ENCODE measurements around the gene PEAK1. TPM values are rescaled to one million over a fixed set of nuclear protein-coding genes. Genes with fewer than 3 reads are reported as not detected.

The PEAK1 gene
- total RNA-seq, 2 experiments from 2014 or later = 20.8 to 23.6 TPM

GRCh38 chr15:77120576-77120975, 299.3 kb downstream of the PEAK1 start:
- peaks cover 4% of the 10 kb centered on the region for H3K4me1 Mint-ChIP-seq
- no peaks in the 10 kb centered on the region for H3K36me3 Mint-ChIP-seq (ENCODE audit: low read depth)
- ChIA-PET CTCF (interaction anchor here (1.2 to 4.3 kb wide), 3 partner anchors 377 to 422 kb away, joined by 4 to 51 read pairs (median 24); no protein-coding TSS in a partner anchor), POLR2A (no interaction called here)
- H3K27ac Mint-ChIP-seq = no peak overlapping the region
- no peak overlapping the region for H3K4me3 Mint-ChIP-seq
- H3K9me3 Mint-ChIP-seq = no peaks in the 10 kb centered on the region
- H3K27me3 Mint-ChIP-seq = peaks cover 2% of the 10 kb centered on the region
- no peak for DNase-seq

DNA sequence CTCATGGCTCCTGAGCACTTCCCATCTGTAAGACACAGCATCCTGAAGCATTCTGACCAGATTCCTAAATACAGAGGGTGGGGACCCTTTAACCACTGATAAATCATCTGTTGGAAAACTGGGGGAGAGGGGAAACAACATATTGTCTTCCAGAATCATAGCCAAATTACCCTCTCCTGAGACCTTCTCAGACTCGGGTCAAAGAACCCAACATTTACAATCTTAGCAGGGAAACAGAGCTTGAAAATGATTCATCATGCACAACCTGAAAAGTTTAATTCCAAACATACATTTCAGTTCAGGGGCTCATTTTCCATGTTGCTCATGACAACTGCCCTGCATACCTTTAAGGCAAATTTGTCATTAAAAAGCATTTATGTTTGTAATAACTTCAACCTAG, 300.5 kb downstream of the PEAK1 start:
- H3K36me3 Mint-ChIP-seq (ENCODE audit: low read depth) = no peaks in the 10 kb centered on the region
- no peak overlapping the region for H3K27ac Mint-ChIP-seq
- H3K4me1 Mint-ChIP-seq = peaks cover 4% of the 10 kb centered on the region
- no peak overlapping the region for H3K4me3 Mint-ChIP-seq
- CTCF ChIA-PET = interaction anchor here (0.6 to 4.3 kb wide), 13 partner anchors 9 to 423 kb away, joined by 3 to 51 read pairs (median 4); no protein-coding TSS in a partner anchor
- POLR2A ChIA-PET = interaction anchor here (0.7 kb wide), 1 partner anchor 96 kb away, joined by 3 read pairs; no protein-coding TSS in a partner anchor
- H3K27me3 Mint-ChIP-seq = peaks cover 2% of the 10 kb centered on the region
- H3K9me3 Mint-ChIP-seq = no peaks in the 10 kb centered on the region
- DNase-seq = no peak

GRCh38 chr15:77118882-77119321, 301.0 kb downstream of the PEAK1 start:
- POLR2A ChIA-PET = no interaction called here

GRCh38 chr15:77115179-77115578, 304.7 kb downstream of the PEAK1 start:
- no peak overlapping the region for H3K27ac Mint-ChIP-seq
- H3K9me3 Mint-ChIP-seq = no peaks in the 10 kb centered on the region
- ChIA-PET CTCF (no interaction called here), POLR2A (no interaction called here)
- H3K27me3 Mint-ChIP-seq = peaks cover 2% of the 10 kb centered on the region
- H3K36me3 Mint-ChIP-seq (ENCODE audit: low read depth) = no peaks in the 10 kb centered on the region
- H3K4me1 Mint-ChIP-seq = no peaks in the 10 kb centered on the region
- DNase-seq = no peak
- H3K4me3 Mint-ChIP-seq = no peak overlapping the region

More at GRCh38 chr15:77118882-77119321, 301.0 kb downstream of the PEAK1 start:
- CTCF ChIA-PET = interaction anchor here (0.8 to 4.3 kb wide), 14 partner anchors 9 to 424 kb away, joined by 3 to 51 read pairs (median 4); no protein-coding TSS in a partner anchor
- no peaks in the 10 kb centered on the region for H3K9me3 Mint-ChIP-seq
- peak; percentile 35 for DNase-seq
- no peak overlapping the region for H3K27ac Mint-ChIP-seq
- peaks cover 2% of the 10 kb centered on the region for H3K27me3 Mint-ChIP-seq
- no peak overlapping the region for H3K4me3 Mint-ChIP-seq
- H3K36me3 Mint-ChIP-seq (ENCODE audit: low read depth) = no peaks in the 10 kb centered on the region
- peaks cover 4% of the 10 kb centered on the region for H3K4me1 Mint-ChIP-seq

- no peak overlapping the region for H3K27ac Mint-ChIP-seq
- H3K4me1 Mint-ChIP-seq = no peaks in the 10 kb centered on the region
Observed at GRCh38 chr15:77112838-77113504, 306.9 kb downstream of the PEAK1 start.

DNA sequence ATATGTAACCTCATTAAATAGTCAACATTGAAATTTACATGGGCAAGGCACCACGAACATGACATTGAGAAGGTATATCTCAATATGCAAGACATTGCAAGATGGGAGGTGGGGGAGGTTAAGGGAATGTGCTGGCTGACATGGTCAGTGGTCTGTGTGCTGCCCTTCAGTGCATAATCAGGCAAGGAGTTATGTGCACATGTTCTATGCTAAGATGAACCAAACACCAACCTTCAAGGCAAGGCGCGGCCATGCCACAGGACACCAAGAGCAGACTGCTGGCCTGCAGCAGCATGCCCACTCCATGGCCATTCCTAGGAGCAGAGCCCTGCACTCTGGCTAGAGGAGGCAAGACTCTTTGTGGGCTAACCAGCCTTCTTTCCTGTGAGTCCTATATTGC, 308.1 kb downstream of the PEAK1 start:
- H3K4me3 Mint-ChIP-seq = no peak overlapping the region
- no peaks in the 10 kb centered on the region for H3K9me3 Mint-ChIP-seq
- POLR2A ChIA-PET = no interaction called here
- H3K27me3 Mint-ChIP-seq = no peaks in the 10 kb centered on the region
- DNase-seq = no peak
- no peak overlapping the region for H3K27ac Mint-ChIP-seq
- no peaks in the 10 kb centered on the region for H3K4me1 Mint-ChIP-seq
- CTCF ChIA-PET = no interaction called here
- no peaks in the 10 kb centered on the region for H3K36me3 Mint-ChIP-seq (ENCODE audit: low read depth)

More at GRCh38 chr15:77112838-77113504, 306.9 kb downstream of the PEAK1 start:
- no peak for DNase-seq
- ChIA-PET CTCF (interaction anchor here (1.5 kb wide), 1 partner anchor 430 kb away, joined by 4 read pairs; no protein-coding TSS in a partner anchor), POLR2A (no interaction called here)
- Mint-ChIP-seq H3K9me3 (no peaks in the 10 kb centered on the region), H3K36me3 (ENCODE audit: low read depth) (no peaks in the 10 kb centered on the region), H3K27me3 (peaks cover 2% of the 10 kb centered on the region), H3K4me3 (no peak overlapping the region)

DNA sequence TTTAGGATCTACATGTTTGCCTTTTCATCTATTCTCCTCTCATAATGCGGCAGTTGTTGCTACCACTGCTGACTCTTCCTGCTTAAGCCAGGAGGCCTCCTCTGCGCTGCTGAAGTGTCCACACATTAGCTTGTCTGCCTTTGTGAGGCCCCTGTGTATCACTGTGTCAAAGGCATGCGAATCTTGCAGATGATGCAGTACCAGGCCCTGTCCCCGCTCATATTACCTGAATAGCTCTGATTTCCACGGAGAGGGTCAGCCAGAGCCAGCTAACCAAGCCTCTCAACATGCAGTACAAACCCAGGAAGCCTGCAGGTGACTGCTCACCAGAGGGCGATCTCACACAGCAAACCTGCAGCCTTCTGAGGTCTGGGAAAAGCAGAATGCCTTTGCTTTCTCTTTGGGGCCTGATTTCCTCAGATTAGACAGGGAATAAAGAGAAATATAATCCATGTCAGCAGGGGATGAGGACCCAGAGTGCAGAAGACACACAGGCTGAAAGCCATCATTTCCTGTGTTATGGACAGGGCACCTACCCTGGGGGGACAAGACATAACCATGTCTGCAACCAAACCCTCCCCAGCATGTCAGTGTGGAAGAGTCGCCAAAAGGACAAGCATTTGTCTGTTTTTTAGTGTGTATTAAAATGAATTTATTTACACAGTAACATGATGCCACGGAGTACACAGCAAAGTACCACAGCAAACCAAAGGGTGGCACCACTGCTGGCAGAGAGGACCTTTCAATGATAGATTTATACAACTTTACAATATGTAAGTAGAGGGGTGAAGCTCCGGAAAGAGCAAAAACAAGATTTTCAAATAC, 312.2 kb downstream of the PEAK1 start:
- ChIA-PET CTCF (interaction anchor here (0.7 to 4.4 kb wide), 6 partner anchors 9 to 435 kb away, joined by 3 to 30 read pairs (median 3); no protein-coding TSS in a partner anchor), POLR2A (interaction anchor here (1.1 kb wide), 1 partner anchor 73 kb away, joined by 3 read pairs; no protein-coding TSS in a partner anchor)
- Mint-ChIP-seq H3K27ac (no peak overlapping the region), H3K36me3 (ENCODE audit: low read depth) (no peaks in the 10 kb centered on the region), H3K27me3 (no peaks in the 10 kb centered on the region), H3K9me3 (no peaks in the 10 kb centered on the region), H3K4me3 (no peak overlapping the region), H3K4me1 (no peaks in the 10 kb centered on the region)
- peak; percentile 56 for DNase-seq

DNA sequence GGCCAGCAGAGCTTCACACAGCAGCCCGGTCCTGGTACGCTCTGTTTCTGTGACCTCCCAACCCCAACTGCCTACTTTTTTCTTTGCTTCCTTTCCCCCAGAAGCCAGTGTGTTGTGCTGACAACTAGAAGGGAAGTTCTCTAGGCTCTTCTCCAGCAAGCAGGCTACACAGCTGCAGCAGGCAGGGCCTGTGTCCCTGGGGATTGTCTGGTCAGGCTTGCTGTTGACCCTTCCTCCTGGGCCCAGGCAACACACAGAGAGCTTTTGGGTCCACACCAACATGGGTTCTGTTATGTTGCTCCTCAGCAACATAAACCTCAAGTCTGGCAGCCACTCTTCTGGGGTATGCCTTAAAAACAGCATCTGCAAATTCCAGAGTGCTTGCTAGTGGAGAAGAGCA, 312.8 kb downstream of the PEAK1 start:
- ChIA-PET CTCF (interaction anchor here (0.7 to 4.4 kb wide), 5 partner anchors 11 to 436 kb away, joined by 3 to 30 read pairs (median 3); no protein-coding TSS in a partner anchor), POLR2A (interaction anchor here (1.1 kb wide), 1 partner anchor 74 kb away, joined by 3 read pairs; no protein-coding TSS in a partner anchor)
- Mint-ChIP-seq H3K27me3 (no peaks in the 10 kb centered on the region), H3K4me1 (no peaks in the 10 kb centered on the region), H3K4me3 (no peak overlapping the region), H3K9me3 (no peaks in the 10 kb centered on the region), H3K36me3 (ENCODE audit: low read depth) (no peaks in the 10 kb centered on the region), H3K27ac (no peak overlapping the region)
- no peak for DNase-seq

DNA sequence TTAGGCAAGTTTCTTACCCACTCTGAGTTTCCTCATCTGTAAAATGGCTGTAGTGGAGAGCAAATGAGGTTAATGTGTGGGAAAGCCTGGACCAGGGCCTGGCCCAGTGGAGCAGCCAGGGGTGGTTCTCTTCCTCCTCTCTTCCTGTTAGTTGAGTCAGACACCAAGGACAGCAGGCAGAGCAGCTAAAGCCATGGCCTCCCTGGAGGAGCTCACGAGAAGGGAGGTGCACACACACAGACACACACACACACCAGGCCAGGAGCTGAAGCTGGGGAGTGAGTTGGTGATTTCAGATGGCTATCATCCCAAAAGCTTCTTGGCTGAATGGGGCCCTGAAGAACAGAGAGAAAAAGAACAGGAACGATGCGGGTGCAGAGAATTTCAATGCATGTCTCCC, 315.7 kb downstream of the PEAK1 start:
- Mint-ChIP-seq H3K4me3 (no peak overlapping the region), H3K27me3 (no peaks in the 10 kb centered on the region), H3K9me3 (no peaks in the 10 kb centered on the region), H3K27ac (no peak overlapping the region), H3K4me1 (no peaks in the 10 kb centered on the region), H3K36me3 (ENCODE audit: low read depth) (no peaks in the 10 kb centered on the region)
- ChIA-PET CTCF (interaction anchor here (0.7 to 3.8 kb wide), 5 partner anchors 14 to 439 kb away, joined by 3 to 20 read pairs (median 4); no protein-coding TSS in a partner anchor), POLR2A (no interaction called here)
- DNase-seq = no peak

DNA sequence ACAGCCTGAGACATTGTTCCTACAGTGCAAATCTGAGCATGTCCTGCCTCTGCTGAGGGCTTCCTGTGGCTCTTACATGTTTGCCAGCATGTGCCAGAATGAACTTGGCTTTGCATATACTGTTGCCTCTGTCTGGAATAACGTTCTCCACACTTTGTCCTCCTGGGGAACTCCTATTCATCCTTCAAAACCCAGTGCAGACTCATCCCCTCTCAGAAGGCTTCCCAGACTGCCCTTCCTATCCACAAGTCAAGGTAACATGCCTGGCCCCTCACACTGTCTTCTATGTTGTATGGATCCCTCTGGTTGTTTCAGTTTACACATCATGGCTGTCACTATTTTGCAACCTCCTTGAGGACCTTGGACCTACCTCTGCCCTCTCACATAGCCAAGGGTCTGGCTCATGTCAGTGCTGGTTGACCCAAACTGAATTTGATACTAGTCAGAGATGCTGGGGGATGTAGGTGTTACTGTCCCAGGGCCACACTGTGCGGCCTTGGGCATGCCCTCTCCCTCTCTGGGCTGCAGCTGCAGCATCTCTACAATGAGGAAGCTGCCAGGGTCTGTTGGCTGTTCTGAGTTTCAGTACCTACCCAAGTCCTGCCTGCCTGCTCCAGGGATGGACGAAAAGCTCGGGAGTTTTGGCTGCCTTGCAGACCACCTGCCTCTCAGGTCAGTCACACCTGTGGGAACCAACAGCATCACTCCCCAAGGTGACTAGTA, 320.0 kb downstream of the PEAK1 start:
- no peaks in the 10 kb centered on the region for H3K9me3 Mint-ChIP-seq
- CTCF ChIA-PET = no interaction called here
- H3K27ac Mint-ChIP-seq = no peak overlapping the region
- H3K4me1 Mint-ChIP-seq = no peaks in the 10 kb centered on the region
- DNase-seq = no peak
- no peaks in the 10 kb centered on the region for H3K27me3 Mint-ChIP-seq
- POLR2A ChIA-PET = no interaction called here
- no peak overlapping the region for H3K4me3 Mint-ChIP-seq
- H3K36me3 Mint-ChIP-seq (ENCODE audit: low read depth) = no peaks in the 10 kb centered on the region

- no peaks in the 10 kb centered on the region for H3K4me1 Mint-ChIP-seq
- ChIA-PET POLR2A (no interaction called here), CTCF (interaction anchor here (1.5 kb wide), 1 partner anchor 125 kb away, joined by 3 read pairs; no protein-coding TSS in a partner anchor)
- DNase-seq = no peak
- H3K27me3 Mint-ChIP-seq = no peaks in the 10 kb centered on the region
- no peak overlapping the region for H3K27ac Mint-ChIP-seq
- no peaks in the 10 kb centered on the region for H3K36me3 Mint-ChIP-seq (ENCODE audit: low read depth)
- no peak overlapping the region for H3K4me3 Mint-ChIP-seq
- H3K9me3 Mint-ChIP-seq = no peaks in the 10 kb centered on the region
Observed at GRCh38 chr15:77098572-77098971, 321.3 kb downstream of the PEAK1 start.

- no peak overlapping the region for H3K27ac Mint-ChIP-seq
- DNase-seq = no peak
- ChIA-PET POLR2A (no interaction called here), CTCF (interaction anchor here (1.5 to 2.9 kb wide), 2 partner anchors 9 to 125 kb away, joined by 3 to 9 read pairs; no protein-coding TSS in a partner anchor)
- no peaks in the 10 kb centered on the region for H3K27me3 Mint-ChIP-seq
- H3K9me3 Mint-ChIP-seq = no peaks in the 10 kb centered on the region
- H3K4me3 Mint-ChIP-seq = no peak overlapping the region
- H3K36me3 Mint-ChIP-seq (ENCODE audit: low read depth) = no peaks in the 10 kb centered on the region
- H3K4me1 Mint-ChIP-seq = no peaks in the 10 kb centered on the region
Observed at GRCh38 chr15:77097921-77098320, 322.0 kb downstream of the PEAK1 start.
